NT2/D1 (cell line): Measurements from ENCODE around the gene HECW1.

Source experiments
- DNase-seq: peaks from one replicate; pipeline ENCODE4 v3.0.0-alpha.2; 2011; ENCODE audit warnings: low read depth, low spot score
- H3K27me3 ChIP-seq: 2 replicates; pipeline ENCODE4 v1.6.0; 2011; ENCODE audit warnings: mild to moderate bottlenecking; ENCODE audit not compliant: insufficient read length, insufficient read depth
- H3K36me3 ChIP-seq: 2 replicates; pipeline ENCODE4 v1.6.1; 2011; ENCODE audit warnings: mild to moderate bottlenecking, low read length, mixed read lengths; ENCODE audit not compliant: insufficient read depth, insufficient read length
- H3K4me1 ChIP-seq: 2 replicates; pipeline ENCODE4 v1.5.1; 2011; ENCODE audit not compliant: insufficient read depth, insufficient read length
- H3K4me3 ChIP-seq: 2 replicates; pipeline ENCODE4 v1.5.1; 2011; ENCODE audit warnings: low read depth; ENCODE audit not compliant: insufficient read length
- H3K9ac ChIP-seq: 2 replicates; pipeline ENCODE4 v1.6.0; 2011; ENCODE audit warnings: low read depth; ENCODE audit not compliant: insufficient read length
- H3K9me3 ChIP-seq: 2 replicates; pipeline ENCODE4 v1.5.1; 2011; ENCODE audit warnings: mild to moderate bottlenecking, low read length; ENCODE audit not compliant: insufficient read depth
- SUZ12 ChIP-seq: IDR thresholded peaks from 2 replicates; pipeline ENCODE4 v1.6.1; 2011; ENCODE audit not compliant: insufficient read length, insufficient read depth; ENCODE audit errors: extremely low read depth
- YY1 ChIP-seq: IDR thresholded peaks from 2 replicates; pipeline ENCODE4 v1.6.1; 2011; ENCODE audit not compliant: insufficient read length, insufficient read depth
- ZNF274 ChIP-seq: IDR thresholded peaks from 2 replicates; pipeline ENCODE4 v1.6.1; 2011; ENCODE audit warnings: mild to moderate bottlenecking, low read depth, low read length

HECW1 gene

GRCh38 chr7:43379210-43379609, 266.8 kb downstream of the HECW1 start:
- H3K27me3 ChIP-seq, result no peaks in the 10 kb centered on the region

GRCh38 chr7:43384616-43385308, 272.3 kb downstream of the HECW1 start:
- no peaks in the 10 kb centered on the region for H3K27me3 ChIP-seq
- H3K9ac ChIP-seq, result no peak overlapping the region
- no peaks in the 10 kb centered on the region for H3K36me3 ChIP-seq
- TF ChIP-seq YY1 (no peak), SUZ12 (no peak), ZNF274 (no peak)
- no peaks in the 10 kb centered on the region for H3K4me1 ChIP-seq
- H3K4me3 ChIP-seq, result no peak overlapping the region
- DNase-seq, result no peak
- peaks cover 12% of the 10 kb centered on the region; the same call in 1 of the 2 replicates for H3K9me3 ChIP-seq

More at GRCh38 chr7:43379210-43379609, 266.8 kb downstream of the HECW1 start:
- DNase-seq, result no peak
- H3K9ac ChIP-seq, result no peak overlapping the region
- no peak overlapping the region for H3K4me3 ChIP-seq
- no peaks in the 10 kb centered on the region for H3K4me1 ChIP-seq
- no peak for TF ChIP-seq SUZ12
- H3K9me3 ChIP-seq, result no peaks in the 10 kb centered on the region
- no peaks in the 10 kb centered on the region for H3K36me3 ChIP-seq

DNA sequence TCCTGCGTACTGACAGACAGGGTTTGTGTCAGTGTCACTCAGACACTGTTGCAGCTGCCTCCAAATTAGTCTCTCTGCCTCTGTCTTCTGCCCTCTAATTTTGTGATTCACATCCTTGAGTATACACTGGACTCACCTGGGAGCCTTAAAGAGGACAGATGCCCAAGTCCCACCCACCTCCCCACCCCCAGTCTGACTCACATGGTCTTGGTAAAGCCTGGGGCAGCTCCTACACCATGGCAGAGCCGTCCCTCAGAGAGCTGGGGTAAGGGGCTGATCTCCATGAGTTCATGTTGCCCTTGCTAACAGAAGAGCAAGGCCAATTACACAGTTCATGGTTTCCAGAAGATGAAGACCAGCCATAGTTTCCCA, 272.8 kb downstream of the HECW1 start:
- H3K27me3 ChIP-seq, result no peaks in the 10 kb centered on the region
- DNase-seq, result no peak
- no peaks in the 10 kb centered on the region for H3K4me1 ChIP-seq
- no peak overlapping the region for H3K4me3 ChIP-seq
- peaks cover 12% of the 10 kb centered on the region; the same call in 1 of the 2 replicates for H3K9me3 ChIP-seq
- H3K9ac ChIP-seq, result no peak overlapping the region
- no peaks in the 10 kb centered on the region for H3K36me3 ChIP-seq
- TF ChIP-seq YY1 (no peak), ZNF274 (no peak), SUZ12 (no peak)

- H3K4me1 ChIP-seq, result no peaks in the 10 kb centered on the region
- no peak overlapping the region for H3K9ac ChIP-seq
- TF ChIP-seq SUZ12, result no peak
- TF ChIP-seq ZNF274, result no peak
- no peak for TF ChIP-seq YY1
- no peaks in the 10 kb centered on the region for H3K27me3 ChIP-seq
- no peaks in the 10 kb centered on the region for H3K36me3 ChIP-seq
- peaks cover 12% of the 10 kb centered on the region; the same call in 1 of the 2 replicates for H3K9me3 ChIP-seq
- DNase-seq, result no peak
- H3K4me3 ChIP-seq, result no peak overlapping the region
These were observed 273.4 kb downstream of the HECW1 start for GRCh38 chr7:43385856-43386255.

DNA sequence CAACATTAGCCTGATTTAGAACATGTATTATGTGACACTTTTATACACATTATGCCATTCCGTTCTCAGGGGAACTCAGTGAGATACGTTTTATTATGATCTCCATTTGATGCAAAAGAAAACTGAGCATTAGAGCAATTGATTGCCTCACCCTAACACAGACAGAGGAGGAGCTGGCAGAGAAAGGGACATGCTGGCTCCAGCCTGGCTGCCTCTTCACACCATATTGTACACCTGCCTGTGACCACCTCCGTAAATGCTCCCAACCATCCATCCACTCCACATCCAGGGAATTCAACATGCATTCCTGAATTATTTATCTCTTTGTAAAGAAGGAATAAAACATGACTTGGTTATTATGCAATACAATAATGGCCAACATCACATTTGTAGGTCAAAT, 275.5 kb downstream of the HECW1 start:
- H3K4me1 ChIP-seq, result no peaks in the 10 kb centered on the region
- no peak for DNase-seq
- H3K36me3 ChIP-seq, result no peaks in the 10 kb centered on the region
- H3K9me3 ChIP-seq, result peaks cover 12% of the 10 kb centered on the region; the same call in 1 of the 2 replicates
- no peak overlapping the region for H3K9ac ChIP-seq
- TF ChIP-seq ZNF274, result no peak
- TF ChIP-seq YY1, result no peak
- no peak for TF ChIP-seq SUZ12
- no peaks in the 10 kb centered on the region for H3K27me3 ChIP-seq
- no peak overlapping the region for H3K4me3 ChIP-seq

DNA sequence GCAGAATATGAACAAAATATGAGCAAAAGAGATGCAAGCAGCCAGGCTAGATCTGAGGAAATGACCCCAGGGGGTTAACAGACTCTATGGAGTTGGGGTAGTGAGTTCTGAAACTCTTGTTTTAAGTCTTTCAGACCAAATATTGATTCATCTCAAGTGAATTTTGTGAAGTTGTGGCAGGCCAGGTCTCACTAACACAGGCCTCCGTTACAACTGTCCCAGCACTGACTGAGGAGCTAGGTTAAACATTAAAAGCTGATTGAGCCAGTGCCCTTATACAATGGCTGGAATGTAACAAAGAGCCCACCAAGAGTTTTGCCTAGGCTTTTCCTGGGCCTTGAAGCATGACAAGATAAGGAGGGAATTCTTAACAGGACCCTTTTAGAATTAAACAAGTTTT, 278.1 kb downstream of the HECW1 start:
- no peaks in the 10 kb centered on the region for H3K36me3 ChIP-seq
- TF ChIP-seq YY1 (no peak), ZNF274 (no peak), SUZ12 (no peak)
- no peak overlapping the region for H3K9ac ChIP-seq
- H3K4me3 ChIP-seq, result no peak overlapping the region
- DNase-seq, result no peak
- peaks cover 20% of the 10 kb centered on the region; the same call in 1 of the 2 replicates for H3K9me3 ChIP-seq
- H3K27me3 ChIP-seq, result no peaks in the 10 kb centered on the region
- no peaks in the 10 kb centered on the region for H3K4me1 ChIP-seq

DNA sequence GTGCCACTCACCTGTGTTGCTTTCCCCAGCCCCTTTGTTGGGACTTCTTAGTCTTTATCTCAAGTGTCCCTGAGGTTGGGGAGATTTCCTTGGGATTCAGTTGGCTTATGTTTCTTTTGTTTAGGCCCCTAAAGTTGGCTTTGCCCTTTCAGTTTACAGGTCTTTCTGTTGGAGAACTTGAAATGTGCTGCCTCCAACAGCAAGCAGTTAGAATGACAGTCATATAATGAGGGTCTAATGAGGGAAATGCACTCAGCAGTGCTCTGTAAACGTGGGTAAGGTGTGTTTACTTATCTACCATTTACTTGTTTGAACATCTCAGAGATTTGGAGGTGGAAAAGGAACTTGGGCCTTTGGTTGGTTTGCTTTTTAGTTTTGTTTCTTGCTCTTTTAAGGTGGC, 279.1 kb downstream of the HECW1 start:
- 0 out of 2 replicates have a peak, but pooled peaks cover 12% of the 10 kb centered on the region for H3K9me3 ChIP-seq
- no peak overlapping the region for H3K9ac ChIP-seq
- no peak for TF ChIP-seq YY1
- TF ChIP-seq ZNF274, result no peak
- TF ChIP-seq SUZ12, result no peak
- H3K36me3 ChIP-seq, result no peaks in the 10 kb centered on the region
- no peaks in the 10 kb centered on the region for H3K27me3 ChIP-seq
- no peaks in the 10 kb centered on the region for H3K4me1 ChIP-seq
- DNase-seq, result no peak
- H3K4me3 ChIP-seq, result no peak overlapping the region
